Mammary epithelial cell (primary cell): Measurements from ENCODE around the gene CALR3.

ENCODE experiments used
- CTCF ChIP-seq, 2 donors: IDR thresholded peaks in 1 of 2; conservative IDR thresholded peaks in 1 of 2; 2 replicates each; pipeline ENCODE4 v1.5.1; 2011 to 2012; ENCODE audit warnings: inconsistent platforms in 2 of 2, low read length in 2 of 2, mild to moderate bottlenecking in 2 of 2, control low read depth in 1 of 2, low read depth in 1 of 2; ENCODE audit not compliant: insufficient read depth in 1 of 2; ENCODE audit errors: extremely low read depth in 1 of 2
- EZH2 ChIP-seq: IDR thresholded peaks from 2 replicates; pipeline ENCODE4 v1.6.1; 2012; ENCODE audit warnings: low read length, inconsistent platforms, borderline replicate concordance

DNA sequence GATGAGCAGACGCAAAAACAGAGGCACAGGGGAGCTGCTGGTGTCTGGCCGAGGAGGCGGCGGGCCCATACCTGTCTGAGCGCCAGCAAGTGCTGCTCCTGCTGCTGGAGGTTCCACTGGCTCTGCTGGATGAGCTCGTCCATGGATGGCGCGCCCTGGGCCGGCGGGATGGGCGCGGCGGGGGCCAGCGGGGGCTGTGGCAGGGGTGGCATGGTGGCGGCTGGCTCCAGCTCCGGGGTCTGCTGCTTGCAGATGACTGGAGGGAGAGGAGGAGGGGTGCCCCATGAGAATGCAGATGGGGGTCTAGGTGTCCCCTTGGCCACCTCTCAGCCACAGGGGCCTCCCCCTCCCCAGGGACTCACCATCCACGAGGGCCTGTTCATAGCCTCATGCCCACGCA, 39.4 kb upstream of the CALR3 start:
- TF ChIP-seq EZH2 (no peak), CTCF (conservative IDR thresholded peaks at IDR 0.05 in 1 of 2, IDR thresholded peaks at IDR 0.05 in 1 of 2; ENCODE audit: extremely low read depth in 1 of 2, insufficient read depth in 1 of 2, low read depth in 1 of 2, low read length in 2 of 2) (no peak)
